LNCAP (cell line): ENCODE data around the gene DUOXA1.

Source experiments
- CTCF ChIP-seq: fragments of 450-650 bp; IDR thresholded peaks from 2 replicates; pipeline ENCODE4 v1.5.1; 2017; ENCODE audit warnings: mild to moderate bottlenecking

Gene DUOXA1

GRCh38 chr15:45141386-45141785 is 11.7 kb upstream of the DUOXA1 start:
- TF ChIP-seq CTCF = no peak

- TF ChIP-seq CTCF = no peak
Measured at GRCh38 chr15:45140557-45141250, 11.0 kb upstream of the DUOXA1 start.

- TF ChIP-seq CTCF = no peak
Measured at GRCh38 chr15:45139770-45140169, 10.1 kb upstream of the DUOXA1 start.

- TF ChIP-seq CTCF = no peak
Measured at GRCh38 chr15:45138814-45139765, 9.4 kb upstream of the DUOXA1 start.

- TF ChIP-seq CTCF = no peak
Measured at GRCh38 chr15:45137703-45138102, 8.0 kb upstream of the DUOXA1 start.

GRCh38 chr15:45136378-45136764 is 6.7 kb upstream of the DUOXA1 start:
- TF ChIP-seq CTCF = no peak

GRCh38 chr15:45134682-45135604 is 5.3 kb upstream of the DUOXA1 start:
- TF ChIP-seq CTCF = no peak
